PFSK-1 (cell line): ENCODE results near the gene TICRR.

ENCODE experiments used
- POLR2AphosphoS5 ChIP-seq: IDR thresholded peaks from 2 replicates; pipeline ENCODE4 v1.6.1; 2012; ENCODE audit warnings: low read depth, mild to moderate bottlenecking, control low read depth, low read length, moderate library complexity
- REST ChIP-seq, 2 experiments: IDR thresholded peaks; 2 replicates each; pipeline versions ENCODE4 v1.6.1 to v1.8.0; 2011 to 2012; ENCODE audit warnings: low read depth in 2 of 2, low read length in 2 of 2, control low read depth in 1 of 2, inconsistent platforms in 1 of 2, mild to moderate bottlenecking in 1 of 2, moderate library complexity in 1 of 2; ENCODE audit not compliant: insufficient read depth in 1 of 2

GRCh38 chr15:89664441-89665350, 89.4 kb downstream of the TICRR start:
- TF ChIP-seq REST (IDR thresholded peaks at IDR 0.05; ENCODE audit: insufficient read depth in 1 of 2, low read depth in 2 of 2, low read length in 2 of 2): no peak
- TF ChIP-seq POLR2AphosphoS5: no peak
